Stimulated activated CD4-positive, alpha-beta T cell treated with anti-CD3 and anti-CD28 coated beads, Interleukin-2, amount 100 ng/mL, for 48 hours (primary cell): ENCODE data around the gene LRRC7.

ENCODE experiments used
- DNase-seq, 2 donors: peaks; one replicate each; pipeline ENCODE4 v3.0.0-alpha.2; 2020

Gene LRRC7

GRCh38 chr1:69592341-69592740 is 24.6 kb downstream of the LRRC7 start:
- no peak for DNase-seq

- no peak for DNase-seq
Measured at GRCh38 chr1:69595486-69595885, 27.8 kb downstream of the LRRC7 start.

- no peak for DNase-seq
Measured at GRCh38 chr1:69611316-69611715, 43.6 kb downstream of the LRRC7 start.

GRCh38 chr1:69613414-69613813 is 45.7 kb downstream of the LRRC7 start:
- no peak for DNase-seq

GRCh38 chr1:69638673-69639072 is 71.0 kb downstream of the LRRC7 start:
- no peak for DNase-seq

GRCh38 chr1:69639159-69639558 is 71.4 kb downstream of the LRRC7 start:
- DNase-seq, result no peak

GRCh38 chr1:69643266-69643665 is 75.5 kb downstream of the LRRC7 start:
- DNase-seq, result no peak

GRCh38 chr1:69645477-69645876 is 77.8 kb downstream of the LRRC7 start:
- DNase-seq, result no peak

GRCh38 chr1:69648486-69648885 is 80.8 kb downstream of the LRRC7 start:
- DNase-seq, result no peak

- DNase-seq, result no peak
Measured at GRCh38 chr1:69649383-69649990, 81.8 kb downstream of the LRRC7 start.

- no peak for DNase-seq
Measured at GRCh38 chr1:69650779-69651178, 83.1 kb downstream of the LRRC7 start.

- DNase-seq, result no peak
Measured at GRCh38 chr1:69651656-69652055, 83.9 kb downstream of the LRRC7 start.

- DNase-seq, result no peak
Measured at GRCh38 chr1:69657971-69658370, 90.2 kb downstream of the LRRC7 start.

GRCh38 chr1:69661686-69662085 is 94.0 kb downstream of the LRRC7 start:
- DNase-seq, result no peak

- DNase-seq, result no peak
Measured at GRCh38 chr1:69662321-69662720, 94.6 kb downstream of the LRRC7 start.

- DNase-seq, result no peak
Measured at GRCh38 chr1:69671363-69672010, 103.8 kb downstream of the LRRC7 start.

- no peak for DNase-seq
Measured at GRCh38 chr1:69673321-69673720, 105.6 kb downstream of the LRRC7 start.

- DNase-seq, result no peak
Measured at GRCh38 chr1:69679965-69680364, 112.2 kb downstream of the LRRC7 start.

GRCh38 chr1:69686367-69686984 is 118.8 kb downstream of the LRRC7 start:
- no peak for DNase-seq

GRCh38 chr1:69688193-69688592 is 120.5 kb downstream of the LRRC7 start:
- DNase-seq, result no peak

- DNase-seq, result no peak
Measured at GRCh38 chr1:69691179-69691578, 123.5 kb downstream of the LRRC7 start.

GRCh38 chr1:69693921-69694675 is 126.4 kb downstream of the LRRC7 start:
- DNase-seq, result no peak

GRCh38 chr1:69697340-69697739 is 129.6 kb downstream of the LRRC7 start:
- no peak for DNase-seq

GRCh38 chr1:69700770-69701169 is 133.0 kb downstream of the LRRC7 start:
- DNase-seq, result no peak
